Keratinocyte (primary cell): ENCODE results near the gene SYNE1. TPM values are rescaled to one million over a fixed set of nuclear protein-coding genes. Genes with fewer than 3 reads are reported as not detected.

ENCODE experiments used
- DNase-seq: peaks from one replicate; pipeline ENCODE4 v3.0.0-alpha.2; 2011; ENCODE audit warnings: low read depth, missing footprints, low spot score
- FAIRE-seq: peaks from 2 replicates; lab custom pipeline; 2011; peaks lifted over from hg19 to GRCh38; lab: Jason Lieb, UNC
- H2AFZ ChIP-seq: 2 replicates; pipeline ENCODE4 v1.6.0; 2012; ENCODE audit warnings: low read length, control low read depth, inconsistent platforms; ENCODE audit not compliant: control insufficient read depth
- H3K27ac ChIP-seq: 2 replicates; pipeline ENCODE4 v1.5.1; 2011; ENCODE audit warnings: low read length; ENCODE audit not compliant: control insufficient read depth, insufficient read depth
- H3K27me3 ChIP-seq: 3 replicates; pipeline ENCODE4 v1.6.0; 2011; ENCODE audit warnings: low read length; ENCODE audit not compliant: control insufficient read depth, insufficient read depth; ENCODE audit errors: extremely low read depth
- H3K36me3 ChIP-seq, 2 experiments: 2 replicates in 1 of 2; 3 replicates in 1 of 2; pipeline ENCODE4 v1.5.1; 2011; ENCODE audit warnings: low read length in 2 of 2, mild to moderate bottlenecking in 1 of 2; ENCODE audit not compliant: control insufficient read depth in 2 of 2, insufficient read depth in 2 of 2; ENCODE audit errors: extremely low read depth in 1 of 2
- H3K4me1 ChIP-seq: 3 replicates; pipeline ENCODE4 v1.5.1; 2011; ENCODE audit warnings: low read length; ENCODE audit not compliant: control insufficient read depth, insufficient read depth; ENCODE audit errors: extremely low read depth
- H3K4me2 ChIP-seq: 3 replicates; pipeline ENCODE4 v1.6.0; 2011; ENCODE audit warnings: low read depth, low read length; ENCODE audit not compliant: control insufficient read depth, insufficient read depth; ENCODE audit errors: extremely low read depth
- H3K4me3 ChIP-seq, 3 experiments: fragments of 200-600 bp in 1 of 3; sonication (generic) in 1 of 3; 2 replicates in 2 of 3; 3 replicates in 1 of 3; pipeline ENCODE4 v1.5.1; 2011 to 2016; ENCODE audit warnings: low read length in 3 of 3, mild to moderate bottlenecking in 3 of 3, control low read depth in 2 of 3, inconsistent platforms in 1 of 3, low read depth in 1 of 3, mixed read lengths in 1 of 3, mixed run types in 1 of 3, moderate library complexity in 1 of 3; ENCODE audit not compliant: control insufficient read depth in 2 of 3, insufficient read depth in 2 of 3; ENCODE audit errors: extremely low read depth in 1 of 3
- H3K79me2 ChIP-seq: 2 replicates; pipeline ENCODE4 v1.6.0; 2012; ENCODE audit warnings: low read length; ENCODE audit not compliant: control insufficient read depth, insufficient read depth
- H3K9ac ChIP-seq: 3 replicates; pipeline ENCODE4 v1.6.0; 2011; ENCODE audit warnings: low read length; ENCODE audit not compliant: control insufficient read depth, insufficient read depth; ENCODE audit errors: extremely low read depth
- H3K9me1 ChIP-seq: 3 replicates; pipeline ENCODE4 v1.6.0; 2011; ENCODE audit warnings: low read length; ENCODE audit not compliant: control insufficient read depth, insufficient read depth; ENCODE audit errors: extremely low read depth
- H3K9me3 ChIP-seq: 2 replicates; pipeline ENCODE4 v1.5.1; 2012; ENCODE audit warnings: low read depth, low read length; ENCODE audit not compliant: control insufficient read depth
- H4K20me1 ChIP-seq: 3 replicates; pipeline ENCODE4 v1.6.0; 2011; ENCODE audit warnings: low read length; ENCODE audit not compliant: control insufficient read depth, insufficient read depth; ENCODE audit errors: extremely low read depth
- EZH2 ChIP-seq: IDR thresholded peaks from one replicate; pipeline ENCODE4 v1.6.1; 2012; ENCODE audit warnings: inconsistent platforms, mild to moderate bottlenecking, low read length, moderate library complexity
- dilution Hi-C: fragments of 300-500 bp; cut with MboI; formaldehyde crosslinking; loops from one replicate; pipeline ENCODE4 v1.7.0; 2020; ENCODE audit warnings: low sequenced_read_pairs; ENCODE audit not compliant: extremely low pct_ligation_motif_present
- polyA plus RNA-seq, 5 experiments: library from polyadenylated mRNA; depleted of rRNA in 3 of 5; stranded (reverse) in 3 of 5; stranded (forward) in 1 of 5; unstranded in 1 of 5; fragments of >200 nt; gene quantifications; 1 replicate in 1 of 5; 2 replicates in 3 of 5; 3 replicates in 1 of 5; pipeline versions ENCODE4 v1.2.1 to v1.2.3, GENCODE V29; 2011 to 2012; ENCODE audit warnings: missing spikeins in 2 of 5, low read depth in 1 of 5, low replicate concordance in 1 of 5
- TF ChIP-seq, protein P1 (sequence below), 3 experiments: IDR thresholded peaks in 1 of 3; conservative IDR thresholded peaks in 1 of 3; optimal IDR thresholded peaks in 1 of 3; 2 replicates in 2 of 3; 3 replicates in 1 of 3; pipeline versions ENCODE3 to v1.5.1; 2011; ENCODE audit warnings: low read length in 3 of 3, mild to moderate bottlenecking in 3 of 3, moderate library complexity in 2 of 3, control low read depth in 1 of 3, inconsistent platforms in 1 of 3; ENCODE audit not compliant: insufficient read depth in 2 of 3; ENCODE audit errors: extremely low read depth in 1 of 3

Gene SYNE1
- polyA plus RNA-seq, 1 donor (not counting 4 experiments of a cell fraction or from before 2014, with no cell fraction given) = 4.0 TPM

GRCh38 chr6:152609125-152609670 is 28.0 kb downstream of the SYNE1 start:
- dilution Hi-C loops = no loop called here
- Histone ChIP-seq H3K79me2 (no peaks in the 10 kb centered on the region), H2AFZ (no peak overlapping the region), H3K9me3 (no peaks in the 10 kb centered on the region), H3K27me3 (no peaks in the 10 kb centered on the region), H3K4me3 (no peak overlapping the region), H4K20me1 (no peaks in the 10 kb centered on the region), H3K27ac (no peak overlapping the region), H3K4me1 (no peaks in the 10 kb centered on the region), H3K9ac (no peak overlapping the region), H3K9me1 (no peaks in the 10 kb centered on the region), H3K4me2 (no peak overlapping the region), H3K36me3 (no peaks in the 10 kb centered on the region)
- TF ChIP-seq EZH2 = no peak
- TF ChIP-seq, protein P1, sequence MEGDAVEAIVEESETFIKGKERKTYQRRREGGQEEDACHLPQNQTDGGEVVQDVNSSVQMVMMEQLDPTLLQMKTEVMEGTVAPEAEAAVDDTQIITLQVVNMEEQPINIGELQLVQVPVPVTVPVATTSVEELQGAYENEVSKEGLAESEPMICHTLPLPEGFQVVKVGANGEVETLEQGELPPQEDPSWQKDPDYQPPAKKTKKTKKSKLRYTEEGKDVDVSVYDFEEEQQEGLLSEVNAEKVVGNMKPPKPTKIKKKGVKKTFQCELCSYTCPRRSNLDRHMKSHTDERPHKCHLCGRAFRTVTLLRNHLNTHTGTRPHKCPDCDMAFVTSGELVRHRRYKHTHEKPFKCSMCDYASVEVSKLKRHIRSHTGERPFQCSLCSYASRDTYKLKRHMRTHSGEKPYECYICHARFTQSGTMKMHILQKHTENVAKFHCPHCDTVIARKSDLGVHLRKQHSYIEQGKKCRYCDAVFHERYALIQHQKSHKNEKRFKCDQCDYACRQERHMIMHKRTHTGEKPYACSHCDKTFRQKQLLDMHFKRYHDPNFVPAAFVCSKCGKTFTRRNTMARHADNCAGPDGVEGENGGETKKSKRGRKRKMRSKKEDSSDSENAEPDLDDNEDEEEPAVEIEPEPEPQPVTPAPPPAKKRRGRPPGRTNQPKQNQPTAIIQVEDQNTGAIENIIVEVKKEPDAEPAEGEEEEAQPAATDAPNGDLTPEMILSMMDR (optimal IDR thresholded peaks at IDR 0.05 in 1 of 3, IDR thresholded peaks at IDR 0.05 in 1 of 3, conservative IDR thresholded peaks at IDR 0.05 in 1 of 3; ENCODE audit: extremely low read depth in 1 of 3, insufficient read depth in 2 of 3, low read length in 3 of 3) = no peak
- no peak for FAIRE-seq
- DNase-seq = no peak

DNA sequence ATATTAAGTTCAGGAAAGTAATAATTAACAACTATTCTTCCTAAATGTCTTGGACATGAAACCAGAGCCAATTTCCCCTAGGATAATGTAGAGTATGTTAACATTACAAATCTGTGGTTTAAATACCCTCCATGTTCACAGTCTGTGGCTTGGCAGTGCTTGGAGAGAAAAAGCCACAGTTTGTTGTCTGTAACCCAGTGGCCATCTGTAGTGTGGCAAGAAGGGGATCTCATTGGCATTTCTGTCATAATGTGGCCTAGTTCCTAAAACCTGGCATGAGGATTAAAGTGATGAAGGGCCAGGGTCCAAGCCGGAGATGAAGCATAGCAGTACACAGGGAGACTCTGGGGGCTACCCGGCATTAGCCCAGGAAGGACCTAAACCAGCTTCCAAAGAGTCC is 31.2 kb downstream of the SYNE1 start:
- Histone ChIP-seq H3K27ac (no peak overlapping the region), H2AFZ (no peak overlapping the region), H3K9me1 (no peaks in the 10 kb centered on the region), H3K27me3 (no peaks in the 10 kb centered on the region), H3K9me3 (no peaks in the 10 kb centered on the region), H3K79me2 (no peaks in the 10 kb centered on the region), H3K9ac (no peak overlapping the region), H3K4me3 (no peak overlapping the region), H4K20me1 (no peaks in the 10 kb centered on the region), H3K36me3 (no peaks in the 10 kb centered on the region), H3K4me1 (no peaks in the 10 kb centered on the region), H3K4me2 (no peak overlapping the region)
- dilution Hi-C loops = no loop called here
- DNase-seq (no peak), FAIRE-seq (no peak)
- TF ChIP-seq, protein P1 (optimal IDR thresholded peaks at IDR 0.05 in 1 of 3, IDR thresholded peaks at IDR 0.05 in 1 of 3, conservative IDR thresholded peaks at IDR 0.05 in 1 of 3; ENCODE audit: extremely low read depth in 1 of 3, insufficient read depth in 2 of 3, low read length in 3 of 3) = no peak
- no peak for TF ChIP-seq EZH2
